Activated T-helper 1 cell treated with anti-CD3 and anti-CD28 coated beads, Interleukin-2, amount 50 U/mL, for 16 hours (primary cell): ENCODE results near the gene GHDC.
"Not testable (repeated sequence)": the region's sequence is repeated elsewhere in the genome, so short reads cannot be mapped to it uniquely, and the experiment has no call there.

Experiments used
- DNase-seq, 2 donors: peaks; one replicate each; pipeline ENCODE4 v3.0.0-alpha.2; 2020; ENCODE audit warnings: low read depth in 1 of 2, low spot score in 1 of 2

Gene GHDC

DNA sequence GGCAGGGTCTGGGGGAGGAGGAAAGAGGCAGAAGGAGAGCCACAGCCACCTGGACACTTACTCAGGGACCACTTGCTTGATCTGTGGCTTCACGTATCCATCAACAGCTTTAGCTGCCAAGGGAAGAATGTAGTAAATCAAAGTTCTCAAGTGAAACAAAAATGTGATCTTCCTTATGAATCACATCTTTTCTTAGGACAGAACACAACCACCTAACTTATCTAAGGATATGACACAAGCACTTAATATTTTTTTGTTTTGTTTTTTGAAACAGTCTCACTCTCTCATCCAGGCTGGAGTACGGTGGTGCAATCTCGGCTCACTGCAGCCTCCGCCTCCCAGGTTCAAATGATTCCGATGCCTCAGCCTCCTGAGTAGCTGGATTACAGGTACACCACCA, 8.4 kb upstream of the GHDC start:
- no peak for DNase-seq

DNA sequence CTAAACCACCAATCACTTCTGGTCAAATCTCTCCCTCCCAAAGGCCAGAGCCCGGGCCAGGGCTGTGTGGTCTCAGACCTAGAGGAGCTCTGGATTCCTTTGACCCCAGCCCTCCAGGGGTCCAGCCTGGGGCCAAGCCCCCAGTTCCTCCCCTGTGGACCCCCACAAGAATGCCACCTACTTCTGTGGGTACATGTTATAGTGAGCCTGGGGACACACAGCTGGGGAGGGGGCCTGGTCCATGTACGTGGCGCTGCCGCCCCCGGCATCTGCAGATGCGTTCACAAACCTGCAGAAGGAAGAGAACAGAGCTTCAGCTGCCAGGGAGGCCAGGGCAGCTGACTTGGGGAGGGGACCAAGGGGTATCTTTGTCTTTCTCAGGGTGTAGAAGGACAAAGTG, 7.9 kb upstream of the GHDC start:
- DNase-seq = no peak

GRCh38 chr17:42201458-42201772, 7.1 kb upstream of the GHDC start:
- DNase-seq = no peak

DNA sequence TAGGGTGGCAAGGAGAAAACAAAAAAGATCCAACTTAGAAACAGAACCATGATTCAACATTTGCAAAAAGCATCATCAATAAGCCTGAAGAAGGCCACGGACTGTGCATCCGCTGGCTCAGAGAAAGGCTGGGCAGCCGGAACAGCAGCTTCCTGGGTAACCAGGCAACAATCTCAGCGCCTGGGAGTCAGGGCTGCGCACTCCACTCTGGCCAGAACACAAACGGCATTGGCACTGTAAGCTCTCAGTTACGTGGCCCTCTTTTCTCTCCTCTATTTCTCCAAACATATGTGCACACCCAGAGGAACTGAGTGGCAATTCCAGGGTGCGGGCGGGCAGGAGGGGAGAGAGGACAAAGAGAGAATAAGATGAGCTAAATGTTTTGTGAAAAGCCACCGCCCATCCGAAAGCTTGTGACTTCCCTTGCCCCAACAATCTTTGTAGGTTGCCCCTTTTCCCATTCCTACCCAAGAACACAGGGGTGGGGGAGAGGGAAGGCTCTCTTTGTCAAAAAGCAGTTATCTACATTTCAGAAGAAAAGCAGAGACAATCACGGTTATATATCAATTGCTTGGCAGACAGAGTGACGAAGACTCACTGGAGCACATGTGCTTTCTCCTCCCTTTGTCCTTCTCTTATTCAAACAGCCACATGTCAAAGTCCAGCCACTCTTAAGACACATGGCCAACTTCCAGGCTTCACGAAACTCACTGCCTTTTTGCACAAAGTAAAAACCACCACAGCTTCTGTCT, 6.6 kb upstream of the GHDC start:
- no peak for DNase-seq

DNA sequence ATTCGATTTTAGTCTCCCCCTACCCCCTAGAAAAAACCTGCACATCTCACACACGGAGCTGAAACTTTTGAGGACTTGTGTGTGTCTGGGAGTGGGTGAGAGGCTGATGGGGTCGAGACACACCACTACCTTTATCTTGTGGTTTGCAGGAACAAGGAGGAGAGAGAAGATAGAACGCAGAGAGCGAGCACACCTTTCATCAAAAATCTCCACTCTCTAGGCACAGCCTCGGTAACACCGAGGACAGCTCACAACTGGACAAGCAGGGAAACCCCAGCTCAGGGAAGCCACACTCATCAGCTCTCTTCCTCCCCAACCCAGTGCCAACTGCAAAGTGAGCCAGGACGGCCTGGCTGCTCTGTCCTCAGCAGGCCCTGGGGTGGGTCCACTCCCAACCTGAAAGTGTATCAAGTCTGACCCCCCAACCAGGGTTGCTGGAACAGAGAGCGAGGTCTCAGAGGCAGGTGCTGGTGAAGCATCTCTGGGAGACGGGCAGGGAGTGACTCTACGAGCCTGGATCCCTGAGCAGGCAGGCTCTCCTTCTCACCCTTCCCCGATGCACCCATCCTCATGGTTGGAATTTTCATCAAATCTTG, 5.2 kb upstream of the GHDC start:
- no peak for DNase-seq

DNA sequence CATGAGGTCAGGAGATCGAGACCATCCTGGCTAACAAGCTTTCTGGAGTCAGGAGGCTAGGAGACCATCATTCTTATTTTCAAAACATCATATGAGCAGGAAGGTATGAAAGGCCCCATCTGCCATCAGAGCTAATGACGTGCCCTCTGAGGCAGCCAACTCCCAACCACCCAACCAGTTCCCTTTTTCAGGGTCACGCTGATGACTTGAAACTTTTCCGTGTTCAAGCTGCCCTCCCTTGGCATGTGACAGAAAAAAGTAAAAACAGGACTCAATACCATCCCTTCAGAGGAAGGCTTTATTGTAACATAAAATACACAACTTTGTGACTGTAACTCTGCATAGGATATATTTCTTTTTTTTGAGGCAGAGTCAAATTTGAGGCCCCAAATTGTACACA, 4.6 kb upstream of the GHDC start:
- no peak for DNase-seq

DNA sequence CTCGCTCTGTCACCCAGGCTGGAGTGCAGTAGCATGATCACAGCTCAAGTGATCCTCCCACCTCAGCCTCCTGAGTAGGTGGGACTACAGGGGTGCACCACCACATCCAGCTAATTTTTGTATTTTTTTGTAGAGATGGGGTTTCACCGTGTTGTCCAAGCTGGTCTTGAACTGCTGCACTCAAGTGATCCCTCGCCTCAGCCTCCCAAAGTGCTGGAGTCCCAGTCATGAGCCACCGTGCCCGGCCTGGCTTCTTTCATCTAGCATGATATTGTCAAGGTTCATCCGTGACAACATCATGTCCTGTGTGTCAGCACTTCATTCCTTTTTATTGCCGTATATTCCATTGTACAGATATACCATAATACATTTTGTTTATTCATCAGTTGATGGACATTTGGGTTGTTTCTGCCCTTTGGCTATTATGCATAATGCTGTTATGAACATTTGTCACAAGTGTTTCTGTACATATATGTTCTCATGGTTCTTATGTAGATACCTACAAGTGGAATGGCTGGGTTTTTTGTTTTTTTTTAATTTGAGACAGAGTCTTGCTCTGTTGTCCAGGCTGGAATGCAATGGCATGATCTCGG, 3.4 kb upstream of the GHDC start:
- no peak for DNase-seq

GRCh38 chr17:42193216-42193968, 902 bp downstream of the GHDC start:
- no peak for DNase-seq

GRCh38 chr17:42192189-42193126, 1.8 kb downstream of the GHDC start:
- DNase-seq = no peak

DNA sequence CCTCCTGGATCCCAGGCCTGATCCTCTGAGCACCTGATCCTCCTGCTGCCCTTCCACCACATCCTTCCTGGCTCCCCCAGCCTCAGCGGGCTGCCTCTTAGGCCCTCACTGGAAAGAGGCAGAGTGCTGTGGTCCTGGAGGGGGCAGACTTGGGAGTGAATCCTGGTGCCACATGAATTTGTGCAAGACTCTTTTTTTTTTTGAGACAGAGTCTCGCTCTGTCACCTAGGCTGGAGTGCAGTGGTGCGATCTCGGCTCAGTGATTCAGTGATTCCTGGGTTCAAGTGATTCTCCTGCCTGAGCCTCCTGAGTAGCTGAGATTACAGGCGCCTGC, 3.1 kb downstream of the GHDC start:
- DNase-seq = no peak

DNA sequence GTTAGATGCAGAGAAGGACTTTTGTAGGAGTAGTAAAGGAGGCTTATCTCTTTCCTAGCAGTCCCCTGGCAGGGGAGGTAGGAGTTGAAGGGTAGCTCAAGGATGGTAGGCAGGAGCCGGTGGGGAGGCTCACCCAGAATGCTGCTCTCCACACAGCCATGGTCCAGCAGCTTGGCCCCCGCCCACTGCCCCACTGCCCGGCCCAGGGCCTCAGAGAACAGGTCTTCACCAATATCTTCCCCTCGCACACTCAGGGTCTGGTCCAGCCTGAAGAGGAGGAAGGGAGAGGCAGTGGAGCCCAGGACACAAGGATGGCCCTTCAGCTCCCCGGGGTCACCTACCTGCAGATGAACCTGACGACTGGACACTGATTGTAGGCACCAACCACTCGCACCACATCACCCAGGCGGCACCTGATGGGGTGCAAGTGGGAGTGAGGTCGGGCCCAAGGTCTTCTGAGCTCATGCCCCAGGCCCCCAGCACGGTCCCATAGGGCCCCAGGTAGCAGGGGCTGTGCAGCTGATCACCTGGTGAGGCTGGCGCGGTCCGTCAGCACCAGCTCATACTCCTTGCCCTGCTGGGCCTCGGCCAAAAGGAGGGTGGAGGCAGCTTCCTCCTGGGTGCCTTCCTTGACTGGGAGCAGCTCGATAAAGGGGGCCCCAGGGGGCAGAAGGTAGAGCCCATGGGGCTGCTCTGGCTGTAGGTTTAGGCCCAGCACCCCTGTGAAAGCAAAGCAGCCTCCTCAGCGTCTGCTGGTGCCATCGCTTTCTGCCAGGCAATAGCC, 3.6 kb downstream of the GHDC start:
- no peak for DNase-seq

DNA sequence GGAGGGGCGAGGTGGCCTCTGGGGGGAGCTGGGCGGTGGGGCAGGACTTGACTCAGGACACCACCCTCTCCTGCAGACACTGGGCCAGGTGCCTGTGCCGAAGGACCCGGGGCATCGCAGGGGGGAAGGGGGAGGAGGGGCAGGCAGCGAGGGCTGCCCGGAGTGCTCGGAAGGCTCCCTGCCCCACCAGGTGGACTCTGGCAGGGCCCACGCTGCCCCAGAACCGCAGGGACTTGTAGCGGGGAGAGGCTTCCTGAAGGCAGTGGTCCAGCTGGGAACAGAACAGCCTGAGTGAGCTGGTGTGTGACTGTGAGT, 4.7 kb downstream of the GHDC start:
- no peak for DNase-seq

- no peak for DNase-seq
Measured at GRCh38 chr17:42188749-42189650, 5.3 kb downstream of the GHDC start.

DNA sequence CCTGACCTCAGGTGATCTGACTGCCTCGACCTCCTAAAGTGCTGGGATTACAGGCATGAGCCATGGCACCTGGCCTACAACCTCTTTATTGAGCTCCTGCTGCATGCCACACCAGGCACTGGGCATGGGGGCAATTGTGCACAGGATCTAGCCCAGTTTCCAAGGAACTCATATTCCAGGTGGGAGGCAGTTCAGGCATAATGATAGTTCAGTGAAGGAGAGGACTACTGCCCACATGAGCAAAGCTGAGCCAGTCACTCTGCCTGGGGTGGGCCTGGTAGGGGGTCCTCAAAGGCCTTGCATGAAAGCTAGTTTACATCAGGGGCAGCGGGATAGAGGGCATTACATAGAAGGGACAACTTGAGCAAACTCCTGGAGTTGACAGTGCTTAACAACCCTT, 6.5 kb downstream of the GHDC start:
- DNase-seq = no peak

- not testable (repeated sequence) for DNase-seq
Measured at GRCh38 chr17:42186191-42186590, 8.1 kb downstream of the GHDC start.

GRCh38 chr17:42185621-42185930, 8.7 kb downstream of the GHDC start:
- no peak for DNase-seq

DNA sequence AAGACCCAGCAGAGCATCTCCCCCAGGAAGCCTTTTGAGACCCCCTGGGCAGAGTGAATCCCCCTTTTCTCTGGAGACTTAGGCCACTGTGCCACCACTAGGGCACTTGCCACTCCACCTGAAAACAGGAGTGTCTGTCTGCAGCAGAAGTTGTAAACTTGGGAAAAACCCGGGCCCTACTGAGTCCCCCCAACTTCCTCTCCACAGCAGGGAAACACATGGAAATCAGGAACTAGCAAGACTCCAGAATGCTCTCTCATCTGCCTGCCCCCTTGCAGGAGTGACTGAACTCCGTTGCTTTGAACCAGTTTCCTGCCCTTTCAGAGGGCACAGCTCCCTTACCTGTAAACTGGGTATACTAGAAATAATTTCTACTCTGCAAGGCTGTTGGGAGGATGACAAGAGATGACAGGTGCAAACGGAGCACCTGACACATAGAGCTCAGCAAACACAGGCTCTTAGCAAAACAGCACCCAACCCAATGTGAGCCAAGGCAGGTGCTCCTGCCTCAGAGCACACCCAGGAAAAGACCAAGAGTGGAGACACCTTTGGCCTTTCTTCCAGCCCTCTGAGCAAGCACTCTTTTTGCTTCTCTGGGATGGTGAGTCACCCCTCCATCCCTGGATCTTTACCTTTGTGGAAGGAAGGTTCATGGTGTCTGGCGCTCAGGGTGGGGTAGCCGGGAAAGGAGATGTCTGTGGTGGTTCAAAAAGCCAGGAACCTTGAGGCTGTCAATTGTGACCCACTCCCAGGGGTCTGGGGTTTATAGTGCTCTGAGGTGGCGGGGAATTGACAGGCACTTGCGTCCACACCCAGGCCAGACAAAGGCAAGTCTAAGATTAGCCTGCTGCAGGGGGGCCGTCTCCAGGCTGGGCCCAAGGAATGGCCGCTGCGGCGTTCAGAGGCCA, 9.3 kb downstream of the GHDC start, which contains the start of gene HCRT:
Gene HCRT, minus strand, starts transcription at position 740 of the 908 bp plus-strand sequence. Its CDS starts 87 bp downstream, at position 653.
- DNase-seq = no peak
